ENCODE measurements around the gene PDGFD.

The PDGFD gene

DNA sequence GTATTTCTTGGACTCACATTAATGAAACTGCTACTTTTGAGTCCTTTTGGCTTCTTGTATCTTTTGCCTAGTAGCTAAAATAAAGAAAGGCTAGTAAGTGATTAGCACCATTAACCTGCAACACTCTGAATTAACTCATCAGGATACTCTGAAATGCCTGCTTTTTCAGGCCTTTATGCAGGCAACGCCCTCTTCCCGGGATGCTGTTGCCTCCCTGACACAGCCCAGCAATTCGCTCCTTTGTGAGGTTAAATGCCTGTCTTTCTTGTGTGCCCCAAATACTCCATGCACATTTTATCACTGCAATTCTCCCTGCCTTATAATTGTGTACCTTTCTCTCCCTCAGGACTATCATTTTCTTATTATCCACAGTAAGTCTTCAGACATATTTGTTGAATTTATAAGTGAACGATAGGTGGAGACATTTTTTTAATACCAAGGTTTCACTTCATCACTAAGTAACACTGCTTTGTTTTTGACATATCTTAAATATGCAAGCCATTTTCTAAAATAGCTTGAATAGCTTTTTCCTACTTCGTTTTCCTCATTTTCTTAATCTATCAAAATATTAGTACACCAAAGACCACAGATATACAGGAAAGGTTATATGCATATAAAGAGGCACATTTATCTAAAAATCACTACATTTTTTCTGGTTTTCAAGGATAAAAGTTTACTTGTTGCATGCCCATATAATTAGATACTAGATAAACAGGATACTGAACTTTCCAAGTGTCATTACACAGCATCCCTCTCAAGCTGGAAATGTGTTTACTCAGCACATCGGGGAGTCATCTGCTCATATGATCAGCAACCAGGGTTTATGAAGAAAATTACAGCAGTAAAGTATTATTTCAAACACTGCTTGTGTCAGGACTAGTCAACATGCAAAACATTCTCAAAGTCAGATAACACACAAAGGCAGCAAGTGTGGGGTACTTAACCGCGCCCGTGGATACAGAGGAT is 176.0 kb downstream of the PDGFD start:
- H3K4me3 ChIP-seq (ENCODE audit: low read depth, low read length), result no peak overlapping the region
- TF ChIP-seq CTCF (IDR thresholded peaks at IDR 0.05; ENCODE audit: low read depth, low read length, missing control alignments), result no peak
- in situ Hi-C loops (cut with HindIII; ENCODE audit: low sequenced_read_pairs), result no loop called here
- DNase-seq (ENCODE audit: low read depth), result no peak

GRCh38 chr11:103985041-103985440 is 178.9 kb downstream of the PDGFD start:
- in situ Hi-C loops (cut with HindIII; ENCODE audit: low sequenced_read_pairs), result no loop called here
- TF ChIP-seq CTCF (IDR thresholded peaks at IDR 0.05; ENCODE audit: low read depth, low read length, missing control alignments), result no peak
- no peak overlapping the region for H3K4me3 ChIP-seq (ENCODE audit: low read depth, low read length)
- no peak for DNase-seq (ENCODE audit: low read depth)

GRCh38 chr11:103980108-103980507 is 183.8 kb downstream of the PDGFD start:
- no peak for TF ChIP-seq CTCF (IDR thresholded peaks at IDR 0.05; ENCODE audit: low read depth, low read length, missing control alignments)
- in situ Hi-C loops (cut with HindIII; ENCODE audit: low sequenced_read_pairs), result no loop called here
- no peak for DNase-seq (ENCODE audit: low read depth)
- H3K4me3 ChIP-seq (ENCODE audit: low read depth, low read length), result no peak overlapping the region

- DNase-seq (ENCODE audit: low read depth), result no peak
- H3K4me3 ChIP-seq (ENCODE audit: low read depth, low read length), result no peak overlapping the region
- in situ Hi-C loops (cut with HindIII; ENCODE audit: low sequenced_read_pairs), result no loop called here
- no peak for TF ChIP-seq CTCF (IDR thresholded peaks at IDR 0.05; ENCODE audit: low read depth, low read length, missing control alignments)
Observed at GRCh38 chr11:103978616-103979595, 185.0 kb downstream of the PDGFD start.

GRCh38 chr11:103972013-103972412 is 191.9 kb downstream of the PDGFD start:
- TF ChIP-seq CTCF (IDR thresholded peaks at IDR 0.05; ENCODE audit: low read depth, low read length, missing control alignments), result no peak
- DNase-seq (ENCODE audit: low read depth), result no peak
- no peak overlapping the region for H3K4me3 ChIP-seq (ENCODE audit: low read depth, low read length)
- in situ Hi-C loops (cut with HindIII; ENCODE audit: low sequenced_read_pairs), result no loop called here

- DNase-seq (ENCODE audit: low read depth), result no peak
- in situ Hi-C loops (cut with HindIII; ENCODE audit: low sequenced_read_pairs), result no loop called here
- TF ChIP-seq CTCF (IDR thresholded peaks at IDR 0.05; ENCODE audit: low read depth, low read length, missing control alignments), result no peak
- no peak overlapping the region for H3K4me3 ChIP-seq (ENCODE audit: low read depth, low read length)
Observed at GRCh38 chr11:103970701-103971249, 193.2 kb downstream of the PDGFD start.

All from astrocyte of the cerebellum (primary cell).